OCI-LY3 (cell line): ENCODE results near the gene GPER1.

Source experiments
- H2AFZ ChIP-seq: fragments of 200-600, 300-600 bp; shearing (Covaris generic); 2 replicates; pipeline ENCODE4 v1.6.0; 2014; ENCODE audit warnings: antibody characterized with exemption, low read depth, low read length
- H3K27ac ChIP-seq: fragments of 200-600, 300-600 bp; sonication (generic); 2 replicates; pipeline ENCODE4 v1.5.1; 2014; ENCODE audit warnings: mild to moderate bottlenecking, low read length, moderate library complexity, mixed read lengths
- H3K27me3 ChIP-seq: fragments of 200-600, 300-600 bp; sonication (generic); 2 replicates; pipeline ENCODE4 v1.6.1; 2014; ENCODE audit warnings: low read depth, low read length, mixed read lengths
- H3K36me3 ChIP-seq: fragments of 200-600, 300-600 bp; sonication (generic); replicated peaks from 2 replicates; pipeline ENCODE3; 2014; ENCODE audit warnings: low read depth, low read length, mixed read lengths
- H3K4me1 ChIP-seq: fragments of 300-600, 200-600 bp; sonication (generic); 2 replicates; pipeline ENCODE4 v1.6.1; 2014; ENCODE audit warnings: low read length, mixed read lengths
- H3K4me2 ChIP-seq: fragments of 200-600, 300-600 bp; sonication (generic); 2 replicates; pipeline ENCODE4 v1.6.1; 2014; ENCODE audit warnings: low read length, mixed read lengths
- H3K4me3 ChIP-seq: fragments of 300-600, 200-600 bp; sonication (generic); 2 replicates; pipeline ENCODE4 v1.5.1; 2014; ENCODE audit warnings: antibody characterized with exemption, mild to moderate bottlenecking, low read length, moderate library complexity
- H3K79me2 ChIP-seq: fragments of 300-600, 200-600 bp; shearing (Covaris generic); 2 replicates; pipeline ENCODE4 v1.6.1; 2014; ENCODE audit warnings: mild to moderate bottlenecking, low read length, mixed read lengths
- H3K9ac ChIP-seq: fragments of 300-600, 200-600 bp; shearing (Covaris generic); 2 replicates; pipeline ENCODE4 v1.6.0; 2014; ENCODE audit warnings: mild to moderate bottlenecking, low read length, moderate library complexity
- H3K9me3 ChIP-seq: fragments of 200-600, 300-600 bp; shearing (Covaris generic); 2 replicates; pipeline ENCODE4 v1.6.1; 2014; ENCODE audit warnings: low read length, mixed read lengths; ENCODE audit not compliant: insufficient read depth
- H4K20me1 ChIP-seq: fragments of 200-600, 300-600 bp; sonication (generic); 2 replicates; pipeline ENCODE4 v1.6.1; 2016; ENCODE audit warnings: low read length, mixed read lengths; ENCODE audit not compliant: insufficient read depth
- EZH2phosphoT487 ChIP-seq: fragments of 200-600 bp; shearing (Covaris generic); IDR thresholded peaks from 2 replicates; pipeline ENCODE4 v1.6.1; 2018; ENCODE audit warnings: antibody characterized with exemption, mixed run types, low read depth
- TF ChIP-seq, protein P1 (sequence below): fragments of 200-600, 300-600 bp; sonication (generic); IDR thresholded peaks from 2 replicates; pipeline ENCODE4 v1.5.1; 2014; ENCODE audit warnings: antibody characterized with exemption, low read length, low read depth

Gene GPER1

DNA sequence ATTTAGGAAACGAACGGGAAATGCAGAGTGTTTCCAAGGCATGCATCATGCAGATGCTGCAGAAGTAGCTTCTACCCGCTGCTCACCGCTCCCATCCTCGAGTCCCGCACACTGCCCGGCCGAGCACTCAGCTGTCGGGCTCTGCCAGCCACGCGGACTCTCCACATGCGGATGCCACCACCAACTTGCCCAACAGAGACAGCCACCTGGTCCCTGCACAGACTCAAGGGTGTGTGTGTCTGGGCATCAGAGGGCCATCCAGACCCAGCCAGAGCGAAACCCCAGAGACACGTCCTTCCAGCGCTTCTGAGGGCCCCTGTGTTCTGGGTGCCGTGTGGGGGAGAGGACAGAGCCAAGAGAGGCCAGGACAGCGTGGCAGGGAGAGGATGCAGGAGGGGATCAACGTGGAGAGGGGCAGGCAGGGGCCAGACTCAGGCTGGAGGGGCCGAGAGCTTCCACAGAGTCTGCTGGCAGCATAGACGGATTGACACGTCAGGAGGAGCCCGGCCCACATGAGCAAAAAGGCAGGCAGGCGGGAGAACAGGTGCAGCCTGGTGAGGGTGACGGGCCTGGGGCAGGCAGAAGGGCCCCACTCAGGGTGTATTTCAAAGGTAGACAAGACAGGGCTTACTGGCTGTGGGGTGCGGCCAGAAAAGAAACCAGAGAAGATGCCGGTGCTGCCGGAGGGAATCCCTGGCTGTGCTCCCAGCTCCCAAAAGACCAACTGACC lies 18.3 kb downstream of the GPER1 start:
- H3K27ac ChIP-seq = peak overlapping the region; percentile 91

DNA sequence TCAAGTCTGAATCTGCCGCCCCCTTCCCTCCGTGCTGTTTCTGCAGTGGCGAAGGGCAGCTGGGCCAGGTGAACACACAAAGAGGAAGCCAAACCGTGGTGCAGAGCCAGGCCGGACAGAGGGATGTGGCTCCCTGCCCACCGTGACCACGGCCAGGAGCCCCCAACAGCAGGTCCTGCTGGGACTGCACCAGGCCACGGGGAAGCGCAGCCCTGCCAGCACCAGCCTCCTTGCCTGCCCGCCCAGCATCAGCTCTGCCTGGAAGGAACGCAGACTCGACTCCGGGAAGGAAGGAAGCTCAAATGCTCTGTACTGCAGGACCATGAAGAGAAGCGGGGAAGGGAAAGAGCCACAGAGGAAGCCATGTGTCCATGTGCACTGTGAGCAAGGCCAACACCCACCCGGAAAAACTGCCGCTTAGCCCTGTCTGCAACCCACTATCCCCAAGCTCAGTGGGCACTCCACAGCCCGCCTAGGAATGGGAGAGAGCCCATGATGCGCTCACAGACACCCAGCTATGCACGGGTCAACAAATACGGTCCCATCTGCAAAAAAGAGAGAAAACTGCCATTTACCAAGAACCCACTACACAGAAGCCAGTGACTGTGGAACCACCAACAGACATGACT lies 19.0 kb downstream of the GPER1 start:
- no peak overlapping the region for H3K4me3 ChIP-seq
- peaks cover 55% of the 10 kb centered on the region for H3K4me1 ChIP-seq
- no peak overlapping the region for H3K27ac ChIP-seq
- no peak overlapping the region for H2AFZ ChIP-seq
- no peak for TF ChIP-seq EZH2phosphoT487
- TF ChIP-seq, protein P1, sequence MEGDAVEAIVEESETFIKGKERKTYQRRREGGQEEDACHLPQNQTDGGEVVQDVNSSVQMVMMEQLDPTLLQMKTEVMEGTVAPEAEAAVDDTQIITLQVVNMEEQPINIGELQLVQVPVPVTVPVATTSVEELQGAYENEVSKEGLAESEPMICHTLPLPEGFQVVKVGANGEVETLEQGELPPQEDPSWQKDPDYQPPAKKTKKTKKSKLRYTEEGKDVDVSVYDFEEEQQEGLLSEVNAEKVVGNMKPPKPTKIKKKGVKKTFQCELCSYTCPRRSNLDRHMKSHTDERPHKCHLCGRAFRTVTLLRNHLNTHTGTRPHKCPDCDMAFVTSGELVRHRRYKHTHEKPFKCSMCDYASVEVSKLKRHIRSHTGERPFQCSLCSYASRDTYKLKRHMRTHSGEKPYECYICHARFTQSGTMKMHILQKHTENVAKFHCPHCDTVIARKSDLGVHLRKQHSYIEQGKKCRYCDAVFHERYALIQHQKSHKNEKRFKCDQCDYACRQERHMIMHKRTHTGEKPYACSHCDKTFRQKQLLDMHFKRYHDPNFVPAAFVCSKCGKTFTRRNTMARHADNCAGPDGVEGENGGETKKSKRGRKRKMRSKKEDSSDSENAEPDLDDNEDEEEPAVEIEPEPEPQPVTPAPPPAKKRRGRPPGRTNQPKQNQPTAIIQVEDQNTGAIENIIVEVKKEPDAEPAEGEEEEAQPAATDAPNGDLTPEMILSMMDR = no peak
- peak overlapping the region; percentile 80 for H3K4me2 ChIP-seq
- H3K9me3 ChIP-seq = no peaks in the 10 kb centered on the region
- H3K36me3 ChIP-seq = peaks cover 7% of the 10 kb centered on the region
- 0 out of 2 replicates have a peak, but pooled peaks cover 4% of the 10 kb centered on the region for H4K20me1 ChIP-seq
- H3K9ac ChIP-seq = no peak overlapping the region
- H3K79me2 ChIP-seq = peaks cover 38% of the 10 kb centered on the region
- H3K27me3 ChIP-seq = no peaks in the 10 kb centered on the region

More for the DNA sequence above, 18.3 kb downstream of the GPER1 start:
- peak overlapping the region; percentile 80 for H3K4me2 ChIP-seq
- TF ChIP-seq EZH2phosphoT487 = no peak
- TF ChIP-seq, protein P1 = no peak
- H3K9me3 ChIP-seq = no peaks in the 10 kb centered on the region
- H3K79me2 ChIP-seq = peaks cover 44% of the 10 kb centered on the region
- peaks cover 8% of the 10 kb centered on the region for H3K36me3 ChIP-seq
- peak overlapping the region; percentile 62 for H3K4me3 ChIP-seq
- no peak overlapping the region for H2AFZ ChIP-seq
- H3K9ac ChIP-seq = peak overlapping the region; percentile 47
- H3K27me3 ChIP-seq = no peaks in the 10 kb centered on the region
- 0 out of 2 replicates have a peak, but pooled peaks cover 4% of the 10 kb centered on the region for H4K20me1 ChIP-seq
- H3K4me1 ChIP-seq = peaks cover 62% of the 10 kb centered on the region

DNA sequence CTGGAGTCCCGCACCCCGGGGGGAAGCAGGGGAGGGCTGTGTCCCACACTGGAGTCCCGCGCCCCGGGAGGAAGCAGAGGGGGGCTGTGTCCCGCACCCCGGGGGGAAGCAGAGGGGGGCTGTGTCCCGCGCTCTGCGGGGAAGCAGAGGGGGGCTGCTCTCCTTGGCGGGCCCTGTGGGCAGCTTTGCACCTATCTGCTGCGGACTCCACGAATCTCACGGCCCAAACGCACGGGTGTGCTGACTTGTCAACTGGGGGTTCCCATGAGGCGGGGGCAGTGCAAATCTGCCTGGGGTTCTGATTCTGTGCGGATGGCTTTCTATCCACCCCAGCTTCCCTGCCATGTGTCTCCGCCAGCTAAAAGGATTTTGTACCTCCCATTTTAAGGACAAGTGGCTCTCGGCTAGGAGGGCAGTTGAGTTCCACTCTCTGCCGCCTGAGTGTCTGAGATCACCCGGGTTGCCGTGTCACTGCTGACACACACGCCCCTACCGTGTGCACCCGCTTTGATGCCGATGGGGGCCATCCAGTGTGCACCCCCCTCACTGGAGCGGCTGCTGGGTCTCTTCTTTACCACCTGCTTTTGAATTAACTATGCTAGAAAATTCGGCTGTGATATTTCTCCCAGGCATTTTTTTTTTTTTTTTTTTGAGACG lies 20.5 kb downstream of the GPER1 start:
- Histone ChIP-seq H3K36me3 (no peaks in the 10 kb centered on the region), H3K4me3 (no peak overlapping the region), H3K9ac (no peak overlapping the region), H2AFZ (no peak overlapping the region), H4K20me1 (0 out of 2 replicates have a peak, but pooled peaks cover 4% of the 10 kb centered on the region), H3K9me3 (no peaks in the 10 kb centered on the region), H3K4me2 (no peak overlapping the region), H3K79me2 (peaks cover 27% of the 10 kb centered on the region), H3K27ac (no peak overlapping the region), H3K27me3 (no peaks in the 10 kb centered on the region), H3K4me1 (peaks cover 40% of the 10 kb centered on the region)
- TF ChIP-seq EZH2phosphoT487 = no peak
- TF ChIP-seq, protein P1 = no peak
